Fibroblast of upper back skin (primary cell): ENCODE measurements around the gene TGFB2.

Source experiments
- DNase-seq: peaks from one replicate; pipeline ENCODE4 v3.0.0-alpha.2; 2013

Gene TGFB2

DNA sequence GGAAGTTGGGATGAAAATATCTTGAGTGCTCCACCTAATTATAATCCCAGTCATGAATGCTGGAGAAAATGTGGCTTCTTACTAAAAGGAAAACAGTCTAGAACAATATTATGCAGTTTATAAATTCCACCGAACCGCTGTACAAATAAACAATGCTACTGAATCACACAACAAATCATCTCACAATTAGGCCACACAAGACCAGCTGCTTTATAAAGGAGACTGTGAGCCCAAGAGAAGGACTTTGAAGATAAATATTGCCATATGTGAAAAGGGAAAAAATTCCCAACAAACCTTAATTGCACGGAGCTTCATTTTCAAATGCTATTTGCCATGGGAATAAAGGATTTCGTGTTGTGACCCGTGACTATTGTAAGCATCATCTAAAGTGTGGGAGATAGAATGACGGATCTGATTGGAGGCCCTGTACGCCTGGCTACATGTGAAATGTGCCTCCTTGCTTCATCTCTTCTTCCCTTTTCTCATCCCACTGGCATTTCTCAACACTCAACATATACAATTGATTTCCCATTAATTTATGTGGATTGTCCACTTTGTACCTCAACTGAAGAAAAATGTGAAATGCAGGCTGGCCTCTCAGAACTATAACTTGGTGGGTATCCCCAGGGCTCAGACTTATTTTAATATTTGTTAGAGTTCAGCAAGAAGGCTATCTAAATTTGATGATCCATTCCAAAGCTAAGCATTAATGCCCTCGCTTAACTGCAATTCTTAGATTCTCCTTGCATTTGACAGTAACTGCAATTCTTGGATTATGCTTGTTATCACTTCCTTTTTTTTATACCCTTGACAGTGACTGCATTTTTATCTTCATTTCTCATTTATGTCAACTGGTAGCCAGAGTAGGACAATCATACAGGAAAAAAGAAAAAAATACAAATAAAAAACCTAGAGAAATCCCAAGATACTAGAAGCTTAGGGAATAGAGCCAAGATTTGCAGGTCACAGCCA lies 122.3 kb downstream of the TGFB2 start:
- peak; percentile 79 for DNase-seq

DNA sequence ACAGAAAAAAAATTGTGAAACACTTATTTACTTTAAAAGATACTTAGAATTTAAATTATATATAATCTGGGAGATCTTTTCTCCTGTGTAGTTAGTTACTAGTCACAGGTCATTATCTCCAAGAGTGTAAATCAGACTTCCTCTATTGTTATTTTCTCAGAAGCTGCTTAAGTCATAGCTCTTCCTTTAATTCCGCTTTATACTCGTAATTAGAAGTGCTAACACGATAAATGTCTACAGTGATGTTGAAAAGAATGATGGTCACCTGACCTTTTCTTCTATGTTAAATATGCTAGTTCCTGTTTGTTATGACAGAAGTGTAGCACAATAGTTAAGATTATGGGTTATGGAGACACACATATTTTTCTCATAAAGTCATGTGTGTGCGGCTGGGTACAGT lies 123.6 kb downstream of the TGFB2 start:
- no peak for DNase-seq

DNA sequence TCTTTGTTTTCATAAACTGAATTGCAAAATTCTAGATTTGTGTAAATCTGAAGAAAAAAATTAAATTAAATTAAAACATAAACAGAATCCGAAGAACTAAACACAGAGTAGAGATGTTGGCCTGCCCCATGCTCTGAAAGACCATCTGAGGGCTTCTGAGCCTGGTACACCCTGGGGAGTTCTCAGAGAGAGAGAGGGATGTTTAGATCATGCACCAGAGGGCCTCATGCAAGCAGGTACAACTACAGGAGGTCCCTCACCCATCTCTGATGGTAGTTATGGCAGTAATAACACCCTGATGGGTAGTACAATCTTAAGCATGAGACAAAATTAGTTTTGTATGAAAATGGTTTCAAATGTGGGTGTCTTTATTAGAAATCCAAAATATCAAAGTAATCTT lies 127.7 kb downstream of the TGFB2 start:
- DNase-seq, result no peak

DNA sequence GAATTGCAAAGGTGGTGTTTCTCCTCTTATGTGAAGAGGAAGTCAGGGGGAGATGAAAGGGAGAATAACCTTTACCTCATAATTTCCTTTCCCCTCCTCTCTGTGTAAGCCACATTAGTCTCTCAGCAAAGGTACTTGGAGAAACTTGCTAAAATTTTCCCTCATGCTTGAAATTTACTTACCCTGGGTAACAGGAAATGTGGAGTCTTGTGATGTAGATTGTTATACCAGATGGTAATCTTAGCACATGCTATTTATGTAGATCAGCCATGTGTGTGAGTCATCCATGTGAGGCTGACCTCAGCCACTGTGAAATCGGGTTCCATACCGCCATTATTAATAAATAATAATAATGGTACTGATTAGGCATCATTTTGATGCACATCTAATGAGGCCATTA lies 128.4 kb downstream of the TGFB2 start:
- peak; percentile 73 for DNase-seq

DNA sequence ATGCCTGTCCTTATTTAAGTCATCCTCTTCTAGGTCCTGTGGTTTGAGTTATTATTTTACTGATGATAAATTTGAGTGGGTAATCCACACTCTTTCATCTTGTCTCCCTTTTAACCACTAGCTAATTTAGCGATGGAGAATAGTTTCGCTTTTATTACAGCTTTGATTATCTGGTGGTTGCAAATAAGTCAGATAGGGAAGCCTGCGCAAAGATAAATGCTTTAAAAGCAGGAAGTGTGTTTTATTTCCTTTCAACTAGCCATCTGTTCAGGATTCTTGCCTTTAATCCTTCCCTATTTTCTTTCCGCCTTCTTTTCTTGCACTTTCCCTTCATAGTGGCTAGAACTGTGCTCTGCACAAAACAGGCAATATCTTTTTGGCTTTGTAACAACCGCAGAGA lies 129.0 kb downstream of the TGFB2 start:
- DNase-seq, result no peak

DNA sequence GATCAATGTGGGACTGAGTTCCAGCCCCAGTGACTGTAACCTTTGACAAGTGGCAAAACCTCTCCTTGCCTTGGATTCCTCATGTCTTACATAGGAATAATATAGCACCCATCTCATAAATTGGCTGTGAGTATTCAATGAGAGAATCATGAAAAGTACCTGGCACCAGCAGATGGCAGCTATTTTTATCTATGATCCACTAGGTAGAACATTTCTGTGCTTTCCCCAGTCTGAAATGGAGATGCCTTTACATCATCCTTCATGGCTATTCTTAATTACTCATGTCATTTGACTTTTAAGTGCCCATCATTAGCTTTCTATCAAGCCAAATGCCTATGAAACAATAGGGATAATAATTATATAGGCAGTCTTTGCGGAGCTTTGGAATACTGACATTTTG lies 130.1 kb downstream of the TGFB2 start:
- peak; percentile 32 for DNase-seq

DNA sequence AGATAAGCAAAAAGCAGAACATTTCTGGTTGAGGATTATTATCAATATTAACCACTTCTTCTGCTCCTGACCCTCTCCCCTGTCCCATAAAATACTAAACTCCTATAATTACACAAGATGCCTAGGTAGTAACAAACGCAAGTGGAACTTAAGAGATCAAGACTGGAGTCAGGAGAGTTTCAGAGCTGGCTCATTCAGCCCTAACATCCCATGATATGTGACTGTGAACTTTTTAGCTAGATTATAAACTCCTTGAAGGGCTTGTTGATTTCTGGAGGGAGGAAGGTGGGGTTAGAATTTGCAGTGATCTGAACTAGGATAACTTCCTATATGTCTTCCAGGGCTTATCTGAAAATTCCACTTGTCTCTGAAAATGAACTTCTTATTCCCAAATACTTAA lies 130.6 kb downstream of the TGFB2 start:
- no peak for DNase-seq

DNA sequence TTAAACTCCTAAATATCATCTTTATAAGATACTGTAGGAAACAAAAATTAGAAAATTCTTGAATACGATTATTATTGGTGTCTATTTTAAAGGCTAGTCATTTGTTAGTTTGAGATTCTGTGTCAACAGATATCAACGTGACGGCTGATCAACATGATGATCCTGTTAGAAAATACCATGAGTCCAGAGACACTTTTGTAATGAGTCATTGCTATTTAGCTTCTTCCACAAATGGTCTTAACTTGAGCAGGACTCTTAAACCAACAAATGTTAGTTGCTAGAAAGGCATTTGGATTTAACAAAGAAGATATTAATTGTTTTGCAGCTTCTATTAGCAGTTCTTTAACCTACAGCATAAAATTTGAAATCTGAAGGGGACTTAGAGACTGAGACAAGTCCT lies 131.2 kb downstream of the TGFB2 start:
- peak; percentile 88 for DNase-seq

DNA sequence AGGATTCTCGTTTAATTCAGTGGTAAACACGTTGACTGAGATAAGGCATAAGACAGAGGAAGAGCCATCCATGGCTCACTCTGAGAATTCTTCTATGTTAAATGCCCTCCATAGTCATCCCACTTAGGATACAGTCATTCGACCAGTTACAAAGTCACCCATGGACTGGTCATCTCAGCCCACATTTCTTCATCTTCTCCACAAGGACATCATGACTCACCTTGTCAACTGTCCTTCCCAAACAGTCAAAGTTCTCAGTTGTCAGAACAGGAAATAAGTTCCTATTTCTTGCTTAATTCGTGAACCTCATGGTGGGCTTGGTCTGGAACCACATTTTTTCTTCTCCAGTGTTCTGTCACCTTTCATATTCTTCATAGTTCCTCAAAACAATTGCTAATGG lies 133.2 kb downstream of the TGFB2 start:
- DNase-seq, result no peak

DNA sequence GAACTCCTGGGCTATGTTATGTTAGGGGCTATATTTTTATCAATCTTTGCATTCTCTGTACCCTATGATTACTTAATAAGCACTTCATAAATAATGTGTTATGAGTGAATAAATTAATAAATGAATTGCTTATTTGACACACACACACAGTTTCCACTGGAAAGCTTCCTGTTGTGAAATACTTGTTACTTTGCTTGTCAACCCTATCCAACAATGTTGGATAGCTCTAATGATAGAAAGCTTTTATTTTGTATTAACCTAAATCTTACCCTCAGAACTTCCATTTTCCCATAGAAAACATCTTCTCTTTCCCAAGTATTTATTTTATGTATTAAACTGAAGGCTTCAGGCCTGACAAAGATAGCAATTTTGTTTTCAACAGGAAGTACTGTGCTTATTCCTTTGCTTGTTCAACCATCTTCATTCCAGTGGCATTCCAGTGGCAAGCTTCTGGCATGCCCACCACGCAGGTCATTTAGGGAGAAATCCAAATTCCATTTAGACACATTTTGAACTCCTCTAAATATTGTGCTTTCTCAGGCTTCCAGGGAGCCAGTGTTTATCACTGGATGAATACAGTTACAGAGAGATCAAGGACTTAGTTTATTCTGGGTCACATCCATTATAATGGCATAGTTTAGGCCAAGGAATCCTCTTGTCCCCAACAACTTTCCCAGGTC lies 134.4 kb downstream of the TGFB2 start:
- DNase-seq, result peak; percentile 84

DNA sequence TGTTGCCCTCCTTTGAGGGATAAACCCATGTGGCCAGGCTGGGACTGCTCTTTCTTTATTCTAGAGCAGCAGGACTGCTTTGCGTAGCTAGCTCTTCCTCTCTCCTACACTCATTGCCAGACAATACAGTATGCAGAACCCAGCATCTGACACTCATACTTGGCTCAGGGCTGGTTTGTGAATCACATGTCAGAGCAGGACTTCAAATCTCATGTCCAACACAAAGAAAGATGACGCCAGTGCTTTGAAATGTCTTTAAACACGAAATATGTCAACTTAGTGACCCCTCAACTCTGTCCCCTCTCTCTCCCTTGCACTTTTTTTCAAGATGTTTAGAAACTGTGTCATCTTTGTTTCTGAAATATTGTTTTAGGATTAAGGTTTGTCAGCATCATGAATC lies 135.0 kb downstream of the TGFB2 start:
- DNase-seq, result peak; percentile 93

DNA sequence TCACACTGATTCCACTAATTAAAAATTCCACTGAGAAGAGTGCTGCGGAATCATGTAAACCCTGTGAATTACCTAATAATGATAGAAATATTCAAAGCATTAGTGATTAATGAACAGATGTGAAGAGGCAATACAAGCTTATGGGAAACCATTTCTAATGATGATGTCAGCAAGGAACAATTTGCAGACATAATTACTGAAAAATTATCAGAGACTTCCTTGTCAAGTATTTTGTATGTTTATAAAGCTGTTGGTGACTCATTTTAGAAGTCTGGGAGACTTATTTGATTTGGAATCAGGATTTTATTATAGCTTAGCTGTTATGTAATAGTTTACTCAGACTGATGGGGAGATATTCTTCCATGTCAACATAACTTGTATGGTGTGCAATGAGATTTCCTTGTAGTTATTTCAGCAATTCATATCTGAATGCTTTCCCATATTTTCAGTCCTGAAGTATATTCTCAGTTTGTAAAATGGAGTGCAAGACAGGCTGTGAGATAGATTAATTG lies 135.5 kb downstream of the TGFB2 start:
- DNase-seq, result peak; percentile 90

DNA sequence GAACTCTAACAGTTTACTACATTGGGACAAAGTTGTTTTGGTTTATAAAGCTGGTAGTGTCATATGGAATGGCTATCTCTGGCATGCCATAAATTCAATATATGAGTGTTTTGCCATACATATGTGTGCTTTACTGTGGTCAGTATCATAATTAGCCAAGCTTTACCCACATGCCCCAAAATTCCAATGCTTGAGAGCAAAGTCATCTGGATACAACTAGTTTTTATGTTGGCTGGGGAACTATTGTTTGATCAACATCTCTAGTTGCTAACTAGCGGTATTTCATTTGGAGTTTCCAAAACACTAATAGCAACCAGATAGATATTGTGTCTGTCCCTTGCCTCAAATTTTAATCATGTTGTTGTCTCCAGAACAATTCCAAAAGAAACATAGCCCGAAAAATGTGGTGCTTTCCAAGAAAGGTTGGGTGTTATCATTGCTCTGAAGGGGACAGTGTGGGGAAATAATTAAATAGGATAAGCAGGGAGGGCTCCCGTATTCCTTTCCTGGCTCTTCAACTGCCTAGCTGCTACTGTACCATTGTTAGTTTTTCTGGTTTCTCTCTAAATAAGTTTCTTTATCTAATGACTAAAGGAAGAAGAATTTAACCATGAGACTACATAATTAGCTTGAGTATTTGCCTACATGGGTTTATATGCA lies 136.1 kb downstream of the TGFB2 start:
- DNase-seq, result peak; percentile 53

DNA sequence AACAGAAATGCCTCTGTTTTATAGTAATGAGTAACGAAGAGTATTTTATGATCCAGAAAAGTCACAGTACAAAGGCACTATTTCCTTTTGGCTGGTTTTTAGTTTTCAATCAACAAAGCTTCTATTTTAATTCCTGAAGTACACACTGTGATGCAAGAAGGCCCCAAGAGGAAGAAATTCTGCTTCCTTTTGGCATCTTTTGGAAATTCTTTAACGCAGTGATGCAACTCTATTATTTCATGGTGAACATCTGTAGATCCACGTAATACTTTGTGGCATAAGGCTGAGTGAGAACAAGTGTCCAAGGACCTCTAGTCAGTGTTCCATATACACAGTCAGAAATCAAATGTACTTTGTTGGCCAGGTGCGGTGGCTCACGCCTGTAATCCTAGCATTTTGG lies 137.5 kb downstream of the TGFB2 start:
- DNase-seq, result peak; percentile 78

DNA sequence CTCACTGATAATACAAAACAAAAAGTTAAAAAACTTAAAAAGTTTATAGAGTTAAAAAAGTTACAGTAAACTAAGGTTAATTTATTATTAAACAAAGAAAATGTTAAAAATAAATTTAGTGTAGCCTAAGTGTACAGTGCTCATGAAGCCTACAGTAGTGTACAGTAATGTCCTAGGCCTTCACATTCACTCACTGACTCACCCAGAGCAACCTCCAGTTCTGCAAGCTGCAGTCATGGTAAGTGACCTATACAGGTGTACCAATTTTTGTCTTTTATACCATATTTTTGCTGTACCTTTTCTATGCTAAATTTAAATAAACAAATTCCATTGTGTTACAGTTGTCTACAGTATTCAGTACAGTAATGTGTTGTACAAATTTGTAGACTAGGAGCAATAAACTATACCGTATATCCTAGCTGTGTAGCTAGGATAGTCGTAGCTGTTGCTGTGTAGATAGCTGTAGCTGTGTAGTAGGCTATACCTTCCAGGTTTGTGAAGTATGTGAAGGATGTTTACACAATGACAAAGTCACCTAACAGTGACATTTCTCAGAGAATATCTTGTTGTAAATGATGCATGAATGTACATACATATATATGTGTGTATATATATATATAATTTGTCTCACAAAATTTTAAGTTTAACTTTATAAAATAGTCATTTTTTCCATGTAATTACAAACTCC lies 140.2 kb downstream of the TGFB2 start:
- no peak for DNase-seq

DNA sequence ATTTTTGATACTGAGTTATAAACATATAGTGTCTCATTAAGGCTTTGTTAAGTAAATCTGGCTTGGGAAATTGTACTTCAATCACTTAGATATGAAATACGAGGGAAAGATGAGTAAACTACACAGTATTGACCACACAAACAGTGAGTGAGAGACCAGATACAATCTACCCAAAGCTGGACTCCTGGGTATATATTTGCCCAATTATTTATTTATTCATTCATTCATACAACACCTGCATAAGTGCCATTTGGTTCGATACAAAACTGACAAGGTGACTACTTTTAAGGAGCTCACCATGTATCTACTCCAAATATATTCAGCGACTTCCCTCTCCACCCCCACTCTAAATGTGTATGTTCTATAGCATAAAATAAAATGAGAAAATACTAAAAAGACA lies 143.4 kb downstream of the TGFB2 start:
- DNase-seq, result no peak

DNA sequence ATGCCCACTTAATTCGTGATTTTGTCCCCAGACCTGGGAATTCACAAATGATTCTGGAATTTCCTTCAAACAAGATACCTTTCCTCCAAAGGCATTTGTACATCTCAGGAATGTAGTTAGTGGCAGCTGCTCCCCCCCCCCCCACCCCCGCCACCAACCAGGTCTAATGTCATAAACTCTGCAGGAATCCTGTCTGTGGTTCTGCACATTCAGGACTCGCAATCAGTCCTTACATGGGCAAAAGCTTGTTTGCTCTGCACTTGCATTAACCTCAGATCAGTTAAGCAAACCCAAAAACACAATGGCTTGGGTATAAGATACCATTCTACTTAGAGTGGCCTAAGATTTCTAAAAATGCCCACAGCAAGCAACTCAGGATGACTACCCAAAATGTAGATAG lies 143.8 kb downstream of the TGFB2 start:
- peak; percentile 86 for DNase-seq

DNA sequence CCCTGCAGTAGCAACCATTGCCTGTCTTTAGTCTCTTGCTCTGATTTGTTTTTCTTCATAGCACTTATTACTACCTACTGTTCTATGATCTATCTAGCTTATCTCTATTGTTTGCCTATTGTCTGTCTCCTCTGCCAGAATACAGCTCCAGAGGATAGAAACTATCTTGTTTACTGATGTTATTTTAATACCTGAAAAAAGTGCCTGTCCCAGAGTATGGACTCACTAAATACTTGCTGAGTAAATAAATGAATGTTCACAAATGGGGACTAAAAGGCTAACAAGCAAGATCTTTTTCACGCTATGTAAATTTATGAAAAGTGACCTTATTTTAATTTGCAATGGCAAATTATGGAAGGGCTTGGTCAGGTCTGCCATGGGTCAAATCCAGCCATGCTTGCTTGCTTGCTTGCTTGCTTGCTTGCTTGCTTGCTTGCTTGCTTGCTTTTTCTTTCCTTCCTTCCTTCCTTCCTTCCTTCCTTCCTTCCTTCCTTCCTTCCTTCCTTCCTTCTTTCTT lies 145.3 kb downstream of the TGFB2 start:
- DNase-seq, result no peak

DNA sequence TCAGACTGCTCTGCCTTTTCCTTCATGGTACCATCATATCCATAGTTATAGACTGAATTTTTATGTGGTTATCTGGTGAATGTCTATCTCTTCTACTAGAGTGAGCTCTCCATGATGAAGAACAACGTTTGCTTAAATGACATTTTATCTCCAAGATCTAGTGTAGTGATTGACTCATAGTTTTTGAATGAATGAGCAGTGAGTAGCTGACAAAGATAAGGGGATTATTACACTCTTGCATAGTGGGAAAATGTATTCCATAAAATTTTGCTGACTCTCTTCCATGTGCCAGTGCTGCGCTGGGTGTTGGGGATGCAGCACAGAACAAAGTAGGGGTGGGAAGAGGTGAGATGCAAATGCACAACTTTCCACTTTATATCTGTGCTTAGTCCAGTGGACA lies 147.7 kb downstream of the TGFB2 start:
- DNase-seq, result no peak

DNA sequence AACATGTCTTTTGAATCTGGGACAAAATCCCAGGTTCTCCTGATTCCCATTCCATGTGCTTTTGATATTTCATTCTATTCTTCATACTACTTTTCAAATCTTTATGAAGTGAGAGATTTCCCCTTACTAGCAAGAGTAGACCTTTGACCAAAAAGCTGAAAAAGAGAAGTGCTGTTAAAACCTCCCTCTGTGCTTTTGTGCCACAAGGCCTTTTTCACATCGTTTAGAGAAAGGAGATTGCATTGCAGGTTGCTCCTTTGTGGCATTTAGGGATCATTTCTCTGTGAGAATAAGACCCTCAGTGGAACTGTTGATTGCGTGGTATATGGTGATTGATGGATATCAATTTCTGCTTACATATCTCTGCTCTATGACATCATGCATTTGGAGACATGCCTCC lies 148.8 kb downstream of the TGFB2 start:
- DNase-seq, result no peak
